ENCODE measurements around the gene SEBOX. TPM values are rescaled to one million over a fixed set of nuclear protein-coding genes. Genes with fewer than 3 reads are reported as not detected.

Gene SEBOX
- polyA plus RNA-seq, 3 donors = not detected

GRCh38 chr17:28365487-28365886 is 488 bp upstream of the SEBOX start:
- Histone ChIP-seq H3K9me3 (replicated peaks in 1 of 2; ENCODE audit: control insufficient read depth in 1 of 2, insufficient read depth in 1 of 2, low read length in 2 of 2) (no peaks in the 10 kb centered on the region), H3K4me3 (replicated peaks in 1 of 3; ENCODE audit: low read depth in 2 of 3, low read length in 3 of 3) (no peak overlapping the region), H3K4me1 (ENCODE audit: control insufficient read depth in 1 of 2, insufficient read depth in 2 of 2, low read length in 2 of 2) (peaks cover 7 to 9% of the 10 kb centered on the region in 2 donors), H3K27ac (ENCODE audit: low read depth in 1 of 2, low read length in 2 of 2) (no peak overlapping the region), H3K4me2 (replicated peaks; ENCODE audit: extremely low read depth, low read length, poor library complexity, severe bottlenecking) (no peak overlapping the region), H4K20me1 (ENCODE audit: insufficient read depth, low read length) (peaks cover 9% of the 10 kb centered on the region), H2AFZ (ENCODE audit: insufficient read depth, low read depth, low read length, poor library complexity, severe bottlenecking) (no peak overlapping the region), H3K36me3 (replicated peaks in 1 of 2; ENCODE audit: control insufficient read depth in 1 of 2, insufficient read depth in 2 of 2, low read length in 2 of 2) (peaks cover 52% of the 10 kb centered on the region in 2 donors), H3K79me2 (ENCODE audit: insufficient read depth, low read length) (no peaks in the 10 kb centered on the region), H3K9ac (ENCODE audit: insufficient read depth, low read length, poor library complexity, severe bottlenecking) (no peak overlapping the region), H3K27me3 (ENCODE audit: control insufficient read depth in 2 of 2, insufficient read depth in 2 of 2, low read length in 2 of 2) (no peaks in the 10 kb centered on the region)
- DNase-seq = no peak
- Mint-ChIP-seq H3K27ac (no peak overlapping the region), H3K9me3 (no peaks in the 10 kb centered on the region), H3K4me3 (no peak overlapping the region), H3K36me3 (peaks cover 46 to 71% of the 10 kb centered on the region in 2 donors), H3K4me1 (peaks cover 8% of the 10 kb centered on the region), H3K27me3 (ENCODE audit: low read depth in 3 of 3) (peaks cover 0 to 3% (median 2%) of the 10 kb centered on the region in 3 donors)
- intact Hi-C loops (cut with micrococcal nuclease) = no loop called here
- TF ChIP-seq CTCF (IDR thresholded peaks at IDR 0.05) = no peak
- WGBS (ENCODE audit: insufficient coverage) = no CpG with 5 or more reads among the region's 3 CpGs

- H3K27ac ChIP-seq (ENCODE audit: low read depth in 1 of 2, low read length in 2 of 2) = no peak overlapping the region
- H3K9me3 Mint-ChIP-seq = no peaks in the 10 kb centered on the region
- no peak for TF ChIP-seq CTCF (IDR thresholded peaks at IDR 0.05)
- no peak overlapping the region for H2AFZ ChIP-seq (ENCODE audit: insufficient read depth, low read depth, low read length, poor library complexity, severe bottlenecking)
- intact Hi-C loops (cut with micrococcal nuclease) = no loop called here
- WGBS (ENCODE audit: insufficient coverage) = 96% methylated on average over 8 of the region's 8 CpGs
- H3K4me1 Mint-ChIP-seq = no peaks in the 10 kb centered on the region
- no peaks in the 10 kb centered on the region for H3K4me1 ChIP-seq (ENCODE audit: control insufficient read depth in 1 of 2, insufficient read depth in 2 of 2, low read length in 2 of 2)
- no peaks in the 10 kb centered on the region for H3K9me3 ChIP-seq (replicated peaks in 1 of 2; ENCODE audit: control insufficient read depth in 1 of 2, insufficient read depth in 1 of 2, low read length in 2 of 2)
- no peak overlapping the region for H3K4me3 ChIP-seq (replicated peaks in 1 of 3; ENCODE audit: low read depth in 2 of 3, low read length in 3 of 3)
- no peak overlapping the region for H3K4me2 ChIP-seq (replicated peaks; ENCODE audit: extremely low read depth, low read length, poor library complexity, severe bottlenecking)
- peaks cover 64 to 66% of the 10 kb centered on the region in 2 donors for H3K36me3 ChIP-seq (replicated peaks in 1 of 2; ENCODE audit: control insufficient read depth in 1 of 2, insufficient read depth in 2 of 2, low read length in 2 of 2)
- DNase-seq = no peak
- H3K4me3 Mint-ChIP-seq = no peak overlapping the region
- H4K20me1 ChIP-seq (ENCODE audit: insufficient read depth, low read length) = peaks cover 9% of the 10 kb centered on the region
- no peaks in the 10 kb centered on the region for H3K27me3 ChIP-seq (ENCODE audit: control insufficient read depth in 2 of 2, insufficient read depth in 2 of 2, low read length in 2 of 2)
- peaks cover under 1% of the 10 kb centered on the region for H3K79me2 ChIP-seq (ENCODE audit: insufficient read depth, low read length)
- peaks cover 59 to 79% of the 10 kb centered on the region in 2 donors for H3K36me3 Mint-ChIP-seq
- H3K27me3 Mint-ChIP-seq (ENCODE audit: low read depth in 3 of 3) = peaks cover 0 to 2% (median 1%) of the 10 kb centered on the region in 3 donors
- no peak overlapping the region for H3K9ac ChIP-seq (ENCODE audit: insufficient read depth, low read length, poor library complexity, severe bottlenecking)
- peak overlapping the region in 1 of 7 donors; percentile 38 for H3K27ac Mint-ChIP-seq
Measured at GRCh38 chr17:28363776-28364650, 986 bp downstream of the SEBOX start.

Data from CD14-positive monocyte (primary cell).